HG03135 (cell line): ENCODE data around the gene GET4.

ENCODE experiments used
- ATAC-seq: cut with Tn5 transposase; IDR thresholded peaks from one replicate; pipeline ENCODE4 v1.9.1; 2021; ENCODE audit warnings: mild to moderate bottlenecking, moderate library complexity; ENCODE audit not compliant: unreplicated experiment

GET4 gene

DNA sequence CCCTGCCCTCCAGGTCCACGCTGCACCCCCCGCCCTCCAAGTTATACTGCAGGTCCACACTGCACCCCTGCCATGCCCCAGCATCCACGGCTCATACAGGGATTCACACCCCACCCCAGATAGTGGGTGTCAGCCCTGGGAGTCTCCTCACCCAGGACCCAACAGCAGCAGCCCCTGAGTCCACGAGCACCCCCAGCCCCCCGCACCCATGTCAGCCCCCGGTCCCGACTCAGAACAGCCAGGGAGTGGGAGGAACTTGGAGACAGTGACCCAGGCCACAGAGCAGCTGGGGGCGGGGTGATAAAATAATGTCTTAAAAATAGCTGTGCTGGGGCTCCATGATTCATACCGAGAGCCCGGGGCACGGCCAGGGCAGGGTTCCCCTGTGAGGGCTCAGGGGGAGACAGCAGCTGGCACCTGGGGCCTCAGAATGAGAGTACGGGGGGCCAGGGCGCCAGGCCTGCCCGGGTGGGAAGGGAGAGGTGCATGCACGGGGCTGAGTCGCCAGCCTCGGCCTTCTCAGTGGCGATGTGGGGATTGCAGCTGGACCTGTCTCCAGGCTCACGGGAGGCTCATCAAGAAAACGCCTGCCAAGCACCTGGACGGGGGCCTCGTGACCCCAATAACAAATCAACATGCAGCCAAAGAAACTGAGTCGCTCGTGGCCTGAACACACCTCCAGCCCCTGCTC lies 48.3 kb downstream of the GET4 start:
- ATAC-seq: no peak

GRCh38 chr7:925601-926000 lies 49.2 kb downstream of the GET4 start:
- ATAC-seq: no peak

DNA sequence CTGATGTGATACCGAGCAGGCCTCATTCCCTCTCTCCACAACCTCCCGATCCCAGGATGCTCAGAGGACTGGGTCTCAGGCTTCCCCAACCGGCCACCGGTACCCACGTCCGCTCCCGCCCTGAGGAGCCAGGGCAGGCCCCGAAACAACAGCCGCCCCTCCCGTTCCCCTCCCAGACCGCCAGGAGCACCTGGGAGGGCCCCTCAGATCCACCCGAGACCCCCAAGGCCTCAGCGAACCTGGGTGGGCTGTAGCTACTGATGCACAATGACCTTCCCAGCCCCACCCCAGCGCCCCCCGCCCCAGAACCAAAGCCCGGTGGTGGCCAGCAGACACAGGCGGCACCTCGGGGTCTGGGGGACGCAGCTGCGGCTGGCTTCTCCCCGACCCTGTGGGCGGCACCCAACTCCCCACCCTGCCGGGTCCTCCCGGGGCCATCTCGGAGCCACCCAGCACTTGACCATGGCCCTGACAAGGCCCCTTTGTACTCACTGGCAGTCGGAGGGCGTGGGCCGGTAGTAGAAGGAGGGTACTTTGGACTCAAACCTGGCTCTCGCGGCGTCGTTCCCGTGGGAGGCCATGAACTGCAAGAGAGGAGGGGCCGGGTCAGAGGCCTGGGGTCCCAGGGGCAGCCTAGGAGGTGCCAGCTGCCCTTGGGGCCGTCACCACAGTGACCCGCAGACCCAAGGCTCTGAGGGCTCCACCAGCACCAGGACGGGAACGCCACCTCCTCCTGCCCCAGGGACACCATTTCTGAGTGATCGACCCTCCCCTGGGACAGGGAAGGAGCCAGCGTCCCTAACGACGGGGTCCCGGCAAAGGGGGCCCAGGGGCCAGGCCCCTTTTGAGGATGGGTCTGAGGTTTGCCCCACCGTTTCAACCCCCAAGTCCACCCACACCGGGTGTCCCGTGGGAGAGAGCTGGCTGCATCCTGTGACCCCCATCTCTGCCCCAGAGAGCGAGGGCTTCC lies 50.0 kb downstream of the GET4 start:
- no peak for ATAC-seq

GRCh38 chr7:927031-927671 lies 50.8 kb downstream of the GET4 start:
- ATAC-seq: no peak

- no peak for ATAC-seq
Observed at GRCh38 chr7:929311-929711, 53.0 kb downstream of the GET4 start.

DNA sequence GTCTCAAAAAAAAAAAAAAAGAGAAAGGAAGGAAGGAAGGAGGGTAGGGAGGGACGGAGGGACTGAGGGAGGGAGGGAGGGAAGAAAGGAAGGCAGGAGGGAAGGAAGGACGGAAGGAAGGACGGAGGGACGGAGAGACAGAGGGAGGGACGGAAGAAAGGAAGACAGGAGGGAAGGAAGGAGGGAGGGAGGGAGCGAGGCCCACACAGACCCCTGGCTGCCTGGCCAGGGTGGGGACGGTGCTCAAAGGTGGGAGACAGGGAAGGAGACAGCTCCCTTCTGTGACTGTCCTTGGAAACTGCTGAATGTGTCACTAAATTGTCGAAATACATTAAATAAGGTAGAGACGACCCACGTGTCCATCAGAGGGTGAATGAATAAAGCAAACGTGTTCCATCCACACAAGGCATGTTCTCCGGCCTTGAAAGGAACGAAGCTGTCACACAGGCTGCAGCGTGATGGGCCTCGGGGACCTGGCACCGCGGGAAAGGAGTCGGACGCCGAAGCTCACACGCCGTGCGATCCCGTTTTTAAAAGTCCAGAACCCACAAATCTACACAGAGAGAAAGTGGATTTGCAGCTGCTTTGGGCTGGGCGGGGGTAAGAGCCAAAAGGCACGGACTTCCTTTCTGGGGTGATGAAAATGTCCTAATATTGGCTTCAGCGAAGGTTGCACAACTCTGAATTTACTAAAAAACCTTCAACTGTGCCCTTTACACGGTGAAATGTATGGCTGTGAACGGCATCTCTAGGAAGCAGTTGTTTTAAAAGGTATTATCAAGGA lies 54.8 kb downstream of the GET4 start:
- no peak for ATAC-seq

- no peak for ATAC-seq
Observed at GRCh38 chr7:931871-932650, 55.7 kb downstream of the GET4 start.

DNA sequence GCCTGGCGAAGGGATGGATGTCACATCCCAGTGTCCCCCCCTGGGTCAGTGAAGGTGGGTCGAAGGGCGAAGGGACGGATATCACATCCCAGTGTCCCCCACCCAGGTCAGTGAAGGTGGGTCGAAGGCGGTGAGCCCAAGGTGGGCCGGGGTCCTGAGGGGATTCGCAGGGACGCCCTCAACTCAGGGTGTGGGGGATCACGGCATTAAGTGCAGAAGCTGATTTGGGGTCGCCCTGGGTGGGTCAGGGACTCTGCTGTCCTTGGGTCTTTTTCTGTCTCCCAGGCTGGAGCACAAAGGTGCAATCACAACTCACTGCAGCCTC lies 56.3 kb downstream of the GET4 start:
- ATAC-seq: no peak

DNA sequence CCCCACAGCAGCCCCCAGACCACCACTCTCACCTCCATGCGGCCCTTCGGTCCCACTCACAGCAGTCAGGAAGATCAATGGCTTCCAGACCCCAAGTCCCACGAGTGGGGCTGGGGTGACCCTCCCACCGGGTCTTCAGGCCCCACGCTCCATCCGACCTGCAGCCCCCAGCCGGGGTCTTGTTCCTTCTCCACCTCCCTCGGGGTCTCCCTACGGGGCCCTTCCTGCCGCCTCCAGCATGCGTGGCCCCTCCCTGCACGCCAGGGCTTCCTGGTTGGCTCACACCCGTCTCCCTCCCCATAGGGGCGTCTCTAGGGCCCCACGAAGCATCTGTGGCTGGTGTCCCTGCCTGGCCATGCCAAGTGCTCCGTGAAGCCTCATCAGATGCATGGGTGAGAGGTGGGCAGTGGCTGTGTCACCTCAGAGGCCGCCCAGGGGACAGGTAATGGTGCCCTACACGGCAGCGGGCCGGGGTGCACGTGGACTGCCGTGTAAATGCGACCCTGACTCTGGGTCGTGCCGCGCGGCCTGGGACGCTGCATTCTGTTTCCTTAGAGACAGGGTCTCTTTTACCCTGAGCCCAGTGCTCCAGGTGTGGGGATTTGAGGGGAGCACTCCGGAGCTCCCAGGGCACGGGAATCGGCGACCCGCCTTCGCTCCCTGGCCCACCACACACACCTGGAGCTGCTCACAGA lies 58.3 kb downstream of the GET4 start:
- ATAC-seq: no peak

DNA sequence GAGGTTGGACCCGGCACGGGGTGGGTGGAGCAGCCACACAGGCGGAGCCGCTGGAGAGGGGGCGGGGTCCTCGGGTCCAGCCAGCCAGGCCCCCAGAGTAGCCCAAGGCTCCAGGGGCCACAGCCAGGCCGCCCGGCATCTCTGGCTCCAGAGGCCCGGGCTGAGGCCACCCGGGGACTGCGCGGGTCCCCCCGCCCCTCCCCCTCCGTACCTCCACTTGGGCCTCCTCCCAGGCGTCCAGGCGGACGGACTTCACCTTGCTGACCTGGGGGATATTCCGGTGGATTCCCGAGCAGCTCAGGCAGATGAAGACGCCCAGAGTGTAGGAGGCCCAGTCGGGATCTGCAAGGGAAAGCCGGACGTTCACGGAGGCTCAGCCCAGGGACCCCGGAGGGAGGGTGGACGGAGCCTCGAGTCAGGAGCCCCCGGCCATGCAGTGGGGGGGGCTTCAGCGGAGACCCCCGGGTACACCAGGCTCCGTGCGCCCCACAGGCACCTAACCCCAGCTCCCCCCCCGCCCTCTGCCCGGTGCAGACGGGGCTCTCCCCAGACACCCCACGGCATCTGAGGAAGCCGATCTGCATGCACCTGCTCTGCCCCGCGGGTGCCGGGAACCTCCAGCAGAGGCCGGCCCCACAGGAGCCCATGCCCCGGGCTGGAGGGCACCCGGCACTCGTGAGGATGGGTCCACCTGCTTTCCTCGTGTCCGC lies 59.0 kb downstream of the GET4 start:
- ATAC-seq: no peak

GRCh38 chr7:935874-936385 lies 59.6 kb downstream of the GET4 start:
- ATAC-seq: no peak

- ATAC-seq: peak; percentile 68
Observed at GRCh38 chr7:936386-937054, 60.2 kb downstream of the GET4 start.

DNA sequence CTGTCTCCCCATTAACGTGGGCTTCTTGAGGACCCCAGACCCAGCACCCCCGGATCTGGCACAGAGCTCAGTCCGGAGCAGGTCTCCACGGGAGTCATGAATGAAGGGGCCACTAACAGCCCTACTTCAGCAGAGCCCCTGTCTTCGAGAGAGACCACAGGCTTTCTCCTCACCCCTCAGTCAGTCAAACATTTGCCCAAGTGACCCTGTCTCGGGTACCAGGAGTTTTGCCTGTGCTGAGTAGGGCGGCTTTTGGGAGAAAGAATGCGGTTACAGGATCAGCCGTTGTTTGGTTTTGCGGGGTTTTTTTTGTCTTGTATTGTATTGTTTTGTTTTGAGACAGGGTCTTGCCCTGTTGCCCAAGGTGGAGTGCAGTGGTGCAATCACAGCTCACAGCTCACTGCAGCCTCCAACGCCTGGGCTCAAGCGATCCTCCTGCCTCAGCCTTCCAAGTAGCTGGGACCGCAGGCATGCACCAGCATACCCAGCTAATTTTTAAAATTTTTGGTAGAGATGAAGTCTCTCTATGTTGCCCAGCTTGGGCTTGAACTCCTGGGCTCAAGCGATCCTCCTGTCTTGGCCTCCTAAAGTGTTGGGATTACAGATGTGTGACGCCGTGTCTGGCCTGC lies 61.6 kb downstream of the GET4 start:
- no peak for ATAC-seq

DNA sequence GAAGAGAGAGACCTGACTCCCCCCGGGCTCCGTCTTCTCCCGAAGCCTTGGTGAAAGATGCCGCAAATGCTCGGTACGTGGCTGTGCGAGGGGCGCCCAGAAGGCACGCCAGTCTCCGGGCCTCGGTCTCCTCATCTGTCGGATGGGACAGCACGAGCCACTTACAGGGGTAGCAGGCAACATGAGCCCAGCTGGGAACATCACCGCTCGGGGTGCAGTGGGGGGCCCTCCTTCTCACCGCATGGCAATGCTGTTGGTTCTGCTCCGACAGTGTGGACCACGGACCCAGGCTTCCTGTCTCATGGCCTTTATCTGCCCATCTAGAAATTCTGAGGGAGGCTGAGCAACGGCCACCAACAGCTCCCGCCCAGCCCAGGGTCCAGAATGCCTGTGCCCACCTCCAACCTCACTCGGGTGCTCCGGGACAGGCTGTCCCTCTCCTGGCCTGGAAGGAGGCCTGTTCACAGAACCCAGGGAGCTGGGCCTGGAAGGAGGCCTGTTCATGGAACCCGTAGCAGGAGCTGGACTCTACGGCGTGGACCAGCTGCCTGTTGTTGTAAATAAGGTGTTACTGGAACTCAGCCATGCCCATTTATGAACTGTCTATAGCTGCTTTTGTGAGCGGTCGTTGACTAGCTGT lies 62.3 kb downstream of the GET4 start:
- ATAC-seq: no peak

- no peak for ATAC-seq
Observed at GRCh38 chr7:939843-940242, 63.5 kb downstream of the GET4 start.

GRCh38 chr7:940599-941408 lies 64.5 kb downstream of the GET4 start:
- ATAC-seq: no peak
